Fibroblast of the conjunctiva (primary cell): ENCODE results near the gene ECEL1.
"Not testable (repeated sequence)": the region's sequence is repeated elsewhere in the genome, so short reads cannot be mapped to it uniquely, and the experiment has no call there.

Source experiments
- DNase-seq: peaks from one replicate; pipeline ENCODE4 v3.0.0-alpha.2; 2010; ENCODE audit warnings: low read depth

Gene ECEL1

DNA sequence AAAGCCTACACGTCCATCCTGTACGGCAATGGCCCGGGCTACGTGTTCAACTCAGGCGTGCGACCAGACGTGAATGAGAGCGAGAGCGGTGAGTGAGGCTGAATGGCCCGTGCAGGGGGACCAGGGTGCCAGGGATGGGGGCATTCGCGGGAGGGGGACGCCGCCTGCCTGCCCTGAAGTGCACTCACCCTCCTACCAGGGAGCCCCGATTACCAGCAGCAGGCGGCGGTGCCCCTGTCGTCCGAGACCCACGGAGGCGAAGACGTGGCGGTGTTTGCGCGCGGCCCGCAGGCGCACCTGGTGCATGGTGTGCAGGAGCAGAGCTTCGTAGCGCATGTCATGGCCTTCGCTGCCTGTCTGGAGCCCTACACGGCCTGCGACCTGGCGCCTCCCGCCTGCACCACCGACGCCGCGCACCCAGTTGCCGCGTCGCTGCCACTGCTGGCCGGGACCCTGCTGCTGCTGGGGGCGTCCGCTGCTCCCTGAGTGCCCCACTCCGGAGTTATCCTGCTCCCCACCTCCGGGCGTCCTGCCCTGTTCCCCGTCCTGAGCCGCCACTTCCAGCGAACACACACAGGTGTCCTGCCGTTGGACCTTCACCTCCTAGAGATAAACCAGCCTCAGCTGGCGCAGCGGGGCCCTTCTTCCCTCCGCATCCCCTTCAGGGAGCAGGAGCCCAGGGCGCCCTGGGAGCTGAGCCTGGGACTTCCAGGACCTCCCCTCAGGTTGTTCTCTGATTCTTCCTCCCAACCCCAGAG, 28.8 kb downstream of the ECEL1 start:
- DNase-seq, result no peak

- no peak for DNase-seq
Measured at GRCh38 chr2:232458051-232458660, 29.5 kb downstream of the ECEL1 start.

GRCh38 chr2:232457121-232458011, 30.3 kb downstream of the ECEL1 start:
- DNase-seq, result no peak

GRCh38 chr2:232456296-232457120, 31.1 kb downstream of the ECEL1 start:
- no peak for DNase-seq

DNA sequence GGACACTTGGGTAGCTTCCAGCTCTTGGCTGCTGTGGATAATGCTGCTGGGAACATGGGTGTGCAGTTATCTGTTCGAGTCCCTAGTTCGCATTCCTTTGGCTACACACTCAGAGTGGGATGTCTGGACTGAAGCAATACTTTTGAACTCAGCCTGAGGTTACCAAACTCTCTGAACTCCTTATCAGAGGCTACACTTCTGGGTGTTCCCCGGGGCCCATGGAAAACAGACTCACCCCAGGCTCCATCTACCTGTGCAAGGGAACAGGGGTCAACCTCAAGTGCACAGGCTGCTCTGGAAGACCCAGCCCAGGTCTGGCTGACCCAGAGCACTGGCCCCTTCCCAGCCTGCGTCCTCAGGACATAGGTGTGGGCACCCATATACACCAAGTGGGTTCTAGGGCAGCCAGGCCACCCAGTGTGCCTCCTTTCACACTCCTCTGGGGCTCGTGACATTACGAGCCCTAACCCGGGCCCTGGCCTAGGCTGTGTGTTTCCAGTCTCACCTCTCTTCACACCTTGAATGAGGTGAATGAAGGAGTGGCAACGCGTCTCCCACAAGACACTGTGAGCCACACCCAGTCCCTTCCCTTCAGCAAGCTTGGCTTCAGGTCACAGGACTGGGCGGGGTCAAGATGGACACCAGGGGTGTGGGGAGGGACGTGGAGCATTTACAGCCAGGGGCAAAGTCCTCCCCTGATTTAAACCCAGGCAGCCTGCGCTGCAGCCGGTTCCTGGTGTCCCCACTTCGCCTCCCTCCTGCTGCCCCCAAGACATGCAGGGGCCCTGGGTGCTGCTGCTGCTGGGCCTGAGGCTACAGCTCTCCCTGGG, 32.0 kb downstream of the ECEL1 start, which contains the start of gene ALPI:
TSS of gene ALPI (plus strand) at position 728 of the 830 bp plus-strand sequence. CDS start at position 775, 47 bp downstream.
- DNase-seq, result no peak

DNA sequence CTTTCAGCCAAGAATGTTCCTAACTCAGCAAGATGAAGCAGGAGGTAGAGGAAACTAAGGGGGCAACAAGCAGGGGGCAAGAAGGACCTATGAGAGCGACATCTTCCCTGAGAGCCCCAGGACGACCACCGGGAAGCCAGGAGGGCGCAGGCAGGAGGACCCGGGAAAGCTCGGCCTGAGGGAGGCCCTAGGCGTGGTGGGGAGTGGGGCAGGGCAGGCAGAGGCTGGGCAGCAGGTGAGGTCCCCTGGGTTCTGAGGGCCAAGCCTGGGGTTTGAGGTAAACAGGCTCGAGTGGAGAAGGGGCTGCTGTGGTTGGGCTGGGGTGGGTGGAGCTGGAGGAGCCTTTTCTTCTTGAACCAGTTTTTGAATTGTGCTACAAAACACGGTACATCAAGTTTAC, 33.0 kb downstream of the ECEL1 start:
- DNase-seq, result no peak

- not testable (repeated sequence) for DNase-seq
Measured at GRCh38 chr2:232451645-232452044, 36.0 kb downstream of the ECEL1 start.

DNA sequence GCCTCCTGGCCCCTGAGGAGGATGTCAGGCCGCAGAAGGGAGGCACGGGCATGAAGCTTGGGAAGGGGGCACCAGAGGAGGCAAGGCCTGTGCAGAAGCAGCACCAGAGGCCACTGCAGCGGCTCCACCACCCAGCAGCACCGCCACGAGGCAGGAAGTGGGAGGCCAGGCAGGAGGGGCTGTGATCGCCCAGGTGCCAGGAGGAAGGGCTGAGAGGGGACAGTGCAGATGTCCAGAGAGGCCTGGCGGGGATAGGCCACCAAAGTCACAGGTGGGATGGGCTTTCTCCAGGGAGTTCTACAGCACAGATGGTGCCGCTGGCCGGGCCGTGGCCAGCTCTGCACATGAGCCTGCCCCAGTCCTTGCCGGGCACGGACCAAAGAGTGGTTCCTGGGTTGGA, 37.7 kb downstream of the ECEL1 start:
- no peak for DNase-seq

- DNase-seq, result no peak
Measured at GRCh38 chr2:232448304-232448690, 39.3 kb downstream of the ECEL1 start.

DNA sequence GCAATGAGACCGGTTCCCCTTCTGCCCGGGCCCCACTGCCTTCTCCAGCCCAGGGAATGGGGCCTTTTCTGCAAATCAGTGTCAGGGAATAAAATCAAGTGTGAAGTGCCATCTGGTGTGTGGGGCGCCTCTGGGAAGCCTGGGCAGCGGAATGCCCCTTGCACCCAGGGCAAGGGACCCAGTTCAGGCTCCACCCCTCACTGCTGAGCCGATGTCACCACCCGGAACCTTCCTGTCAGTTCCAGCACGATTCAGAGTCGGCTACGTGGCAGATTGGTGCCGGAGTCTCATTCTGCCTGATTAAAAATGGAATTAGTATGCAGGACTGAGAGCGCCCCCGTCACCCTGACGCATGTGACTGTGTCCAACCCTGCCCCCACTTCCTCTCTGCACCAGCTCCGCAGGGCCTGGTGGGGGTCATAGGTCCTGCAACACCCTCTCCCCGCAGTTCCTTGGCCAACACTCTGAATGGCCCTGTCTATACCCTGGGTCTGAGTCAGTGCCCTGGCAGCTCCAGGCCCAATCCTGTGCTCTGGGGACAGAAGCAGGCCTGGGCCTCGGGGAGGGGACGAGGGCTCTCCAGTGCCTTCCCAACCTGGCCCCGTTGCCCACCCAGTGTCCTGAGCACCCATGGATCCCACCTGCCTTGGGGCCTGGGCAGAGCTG, 39.9 kb downstream of the ECEL1 start:
- DNase-seq, result no peak

DNA sequence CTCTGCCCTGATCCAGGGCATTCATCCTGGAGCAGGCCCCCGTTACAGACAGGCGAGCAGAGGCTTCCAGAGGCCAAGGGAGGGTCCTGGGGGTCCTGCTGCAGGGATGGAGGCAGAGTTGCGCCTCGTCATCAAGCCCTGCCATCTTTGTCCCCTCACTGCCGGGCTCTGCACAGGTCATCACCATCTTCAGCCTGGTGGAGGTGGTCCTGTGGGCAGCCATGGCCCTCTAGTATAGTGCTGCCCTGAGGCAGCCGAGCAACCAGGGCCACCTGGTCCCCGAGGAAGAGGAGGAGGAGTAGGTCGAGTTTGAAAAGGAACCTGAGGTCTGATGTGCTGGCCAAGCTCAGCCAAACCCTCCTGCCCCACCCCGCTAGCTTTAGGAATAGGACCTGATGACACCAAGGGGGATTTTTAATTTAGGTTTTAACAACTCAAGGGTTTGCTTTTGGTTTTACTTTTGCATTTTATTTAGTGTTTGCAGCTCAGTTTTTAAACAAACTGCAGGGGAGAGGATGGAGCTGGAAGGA, 40.5 kb downstream of the ECEL1 start:
- no peak for DNase-seq

DNA sequence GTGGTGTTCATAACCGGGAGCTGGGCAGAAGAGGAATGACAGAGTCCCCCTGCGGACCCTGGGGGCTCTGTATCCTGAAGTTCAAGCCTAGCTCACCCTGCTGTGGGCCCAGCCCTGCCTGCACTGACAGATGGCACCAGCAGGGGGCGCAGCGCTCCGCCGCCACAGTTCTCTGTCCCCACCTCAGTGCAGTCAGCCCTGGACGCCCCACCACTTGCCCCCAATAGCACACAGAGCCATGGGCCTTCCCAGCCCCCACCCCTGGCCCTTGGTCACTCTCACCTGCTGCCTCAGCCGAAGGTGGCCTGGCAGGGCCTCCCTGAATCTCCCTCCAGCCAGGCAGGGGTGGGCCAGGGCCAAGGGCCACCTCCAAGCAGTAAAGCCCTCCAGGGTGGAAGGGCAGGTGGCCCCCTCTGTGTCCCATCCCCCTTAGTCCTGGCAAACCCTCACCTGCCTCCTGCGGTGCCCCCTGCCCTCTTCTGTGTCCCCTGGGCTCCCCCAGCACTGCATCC, 41.3 kb downstream of the ECEL1 start:
- DNase-seq, result not testable (repeated sequence)

DNA sequence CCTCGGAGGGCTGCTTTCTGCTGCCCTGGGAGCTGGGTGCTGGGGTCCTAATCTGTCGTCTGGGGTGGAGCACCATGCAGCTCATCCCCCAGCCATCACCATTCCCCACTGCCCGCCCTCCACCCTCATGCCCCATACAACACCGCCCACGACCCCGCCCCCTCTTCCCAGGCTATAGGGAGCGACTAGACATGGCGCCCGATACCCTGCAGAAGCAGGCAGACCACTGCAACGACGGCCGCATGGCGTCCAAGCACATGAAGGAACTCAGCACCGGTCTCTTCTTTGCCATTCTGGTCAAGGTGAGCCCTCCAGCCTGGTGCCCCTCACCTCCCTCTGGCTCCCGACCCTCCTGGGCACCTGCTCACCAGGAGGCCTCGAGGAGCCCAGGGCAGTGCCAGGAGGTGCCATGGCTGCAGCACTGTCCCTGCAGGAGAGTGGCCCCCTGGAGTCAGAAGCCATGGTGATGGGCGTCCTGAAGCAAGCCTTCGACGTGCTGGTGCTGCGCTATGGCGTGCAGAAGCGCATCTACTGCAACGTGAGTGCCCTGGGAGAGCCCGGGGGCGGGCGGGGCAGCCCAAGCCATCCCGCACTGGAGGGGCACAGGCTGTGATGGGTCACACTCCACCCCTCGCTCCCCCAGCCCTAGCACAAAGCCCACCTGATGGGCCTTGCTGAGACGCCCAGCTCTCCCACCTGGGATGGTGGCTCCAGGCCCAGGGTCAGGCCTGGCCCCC, 42.3 kb downstream of the ECEL1 start:
- not testable (repeated sequence) for DNase-seq

DNA sequence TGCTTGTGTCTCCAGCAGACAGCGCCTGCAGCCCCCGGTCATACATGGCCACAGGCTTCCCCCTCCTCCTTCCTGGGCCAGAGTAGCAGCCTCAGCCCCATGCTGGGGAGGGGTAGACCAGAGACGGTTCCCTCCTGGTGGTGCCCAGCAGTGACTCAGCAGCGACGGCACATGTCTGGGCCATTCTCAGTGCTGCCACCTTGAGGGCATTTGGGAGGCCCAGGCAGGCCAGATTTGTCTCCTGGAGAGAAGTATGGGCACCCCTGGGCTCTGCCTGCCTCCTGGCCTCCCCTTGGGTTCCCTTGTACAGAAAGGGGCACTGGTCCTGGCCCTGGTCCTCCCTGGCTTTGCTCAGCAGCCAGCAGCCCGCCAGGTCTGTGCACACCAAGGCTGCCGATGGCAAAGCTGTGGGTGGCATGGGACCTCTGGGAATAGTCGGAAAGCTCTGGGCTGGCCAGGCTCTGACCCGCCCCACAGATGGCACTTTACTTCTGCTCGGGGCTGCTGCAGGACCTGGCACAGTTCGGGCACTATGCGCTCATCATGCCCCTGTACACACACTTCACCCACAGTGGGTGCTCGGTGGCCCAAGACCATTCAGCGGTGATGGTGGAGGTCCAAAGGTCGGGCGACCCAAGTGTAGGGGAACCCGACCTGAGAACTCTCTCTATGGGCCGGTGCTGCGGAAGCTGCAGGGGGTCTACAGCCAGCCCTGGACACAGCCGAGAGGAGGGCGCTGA, 43.1 kb downstream of the ECEL1 start:
- peak; percentile 22 for DNase-seq

DNA sequence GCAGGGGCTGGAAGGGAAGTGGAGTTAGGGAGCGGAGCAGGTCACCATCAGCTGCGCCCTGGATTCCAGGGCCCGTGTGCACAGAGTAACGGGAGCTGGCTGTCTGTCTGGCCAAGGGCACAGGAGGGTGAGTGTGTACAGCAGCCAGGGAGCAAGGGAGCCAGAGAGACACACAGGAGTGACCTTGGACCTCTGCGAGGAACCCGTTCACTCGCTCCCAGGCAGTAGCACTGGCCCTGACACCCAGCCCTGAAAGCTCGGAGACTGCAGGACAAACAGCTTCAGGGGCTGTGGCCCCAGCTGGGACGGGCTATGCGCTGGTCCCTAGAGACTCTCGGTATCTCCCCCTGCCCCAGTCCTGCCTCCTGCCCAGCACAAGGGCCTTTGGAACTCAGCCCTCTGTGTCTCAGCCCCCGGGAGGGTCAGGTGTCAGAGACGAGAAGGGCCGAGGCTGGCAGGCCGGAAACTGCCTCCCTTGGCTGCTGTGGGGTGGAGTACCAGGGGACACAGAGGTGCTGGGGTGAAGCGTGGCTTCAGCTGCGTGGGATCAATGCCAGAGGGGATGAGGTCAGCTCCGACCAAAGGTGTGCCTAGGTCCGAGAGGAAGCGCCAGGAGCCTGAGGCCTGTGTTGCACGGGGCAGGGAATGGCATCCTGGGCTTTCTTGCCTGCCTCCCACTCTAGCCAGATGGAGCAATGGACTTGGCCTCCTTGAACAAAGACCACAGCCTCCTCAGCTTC, 43.8 kb downstream of the ECEL1 start:
- not testable (repeated sequence) for DNase-seq

GRCh38 chr2:232443047-232443446, 44.6 kb downstream of the ECEL1 start:
- not testable (repeated sequence) for DNase-seq

DNA sequence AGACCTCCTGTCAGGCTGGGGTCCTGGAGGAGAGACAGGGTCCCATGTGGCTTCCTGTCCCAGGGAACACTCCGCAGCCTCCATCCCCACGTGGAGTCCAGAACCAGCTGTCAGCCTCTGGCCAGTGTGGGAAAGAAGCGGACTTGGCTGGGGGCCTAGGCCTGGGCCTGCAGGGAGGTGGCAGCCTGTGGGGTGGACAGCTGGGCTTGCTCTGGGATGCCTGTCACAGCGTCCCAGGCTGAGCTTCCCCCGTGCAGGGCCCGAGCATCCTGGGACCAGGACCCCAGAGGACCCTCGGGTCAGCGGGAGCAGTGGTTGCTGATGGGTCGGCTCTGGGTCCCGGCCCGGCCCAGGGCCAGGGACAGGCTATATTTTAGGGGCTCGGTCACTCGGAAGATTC, 45.2 kb downstream of the ECEL1 start:
- DNase-seq, result not testable (repeated sequence)

DNA sequence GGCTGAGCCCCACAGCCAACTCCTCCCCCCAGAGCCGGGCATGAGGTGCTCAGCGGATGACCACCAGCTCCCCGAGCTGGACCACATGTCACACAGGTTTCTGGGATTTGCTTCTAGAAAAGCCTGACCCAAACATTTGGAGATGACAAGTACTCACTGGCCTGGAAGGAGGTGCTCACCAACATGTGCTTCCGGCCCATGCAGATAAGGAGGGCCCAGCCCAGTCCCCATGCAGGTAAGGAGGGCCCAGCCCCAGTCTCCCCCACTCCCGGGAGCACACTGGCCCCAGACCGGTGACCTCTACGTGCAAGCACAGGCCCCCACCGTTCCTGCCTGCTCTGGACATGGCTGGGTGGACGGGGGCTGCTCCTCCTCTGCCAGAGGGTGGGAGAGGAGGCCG, 45.7 kb downstream of the ECEL1 start:
- DNase-seq, result not testable (repeated sequence)
